Hepatic stellate cell (primary cell): ENCODE data around the gene MIPEP.
"Not testable (repeated sequence)": the region's sequence is repeated elsewhere in the genome, so short reads cannot be mapped to it uniquely, and the experiment has no call there.

Source experiments
- DNase-seq: peaks from one replicate; pipeline ENCODE4 v3.0.0; 2011; ENCODE audit warnings: low spot score

Gene MIPEP

GRCh38 chr13:23888658-23889614 lies at the start of gene MIPEP:
MIPEP (minus strand) TSS chr13:23889400; CDS start chr13:23889320, 80 bp downstream.
- peak; percentile 93 for DNase-seq

GRCh38 chr13:23934520-23934919 lies 45.3 kb upstream of the MIPEP start:
- no peak for DNase-seq

GRCh38 chr13:23928985-23929384 lies 39.8 kb upstream of the MIPEP start:
- DNase-seq, result peak; percentile 68

- DNase-seq, result no peak
Observed at GRCh38 chr13:23923031-23923430, 33.8 kb upstream of the MIPEP start.

GRCh38 chr13:23922005-23922932 lies 33.1 kb upstream of the MIPEP start:
- DNase-seq, result no peak

GRCh38 chr13:23921451-23921888 lies 32.3 kb upstream of the MIPEP start:
- DNase-seq, result no peak

- DNase-seq, result no peak
Observed at GRCh38 chr13:23919006-23919405, 29.8 kb upstream of the MIPEP start.

- DNase-seq, result no peak
Observed at GRCh38 chr13:23918208-23918607, 29.0 kb upstream of the MIPEP start.

GRCh38 chr13:23915308-23915707 lies 26.1 kb upstream of the MIPEP start:
- DNase-seq, result no peak

GRCh38 chr13:23912469-23912868 lies 23.3 kb upstream of the MIPEP start:
- DNase-seq, result no peak

GRCh38 chr13:23909606-23910005 lies 20.4 kb upstream of the MIPEP start:
- no peak for DNase-seq

- DNase-seq, result no peak
Observed at GRCh38 chr13:23905766-23906165, 16.6 kb upstream of the MIPEP start.

- DNase-seq, result no peak
Observed at GRCh38 chr13:23903906-23904280, 14.7 kb upstream of the MIPEP start.

GRCh38 chr13:23902975-23903905 lies 14.0 kb upstream of the MIPEP start:
- DNase-seq, result no peak

GRCh38 chr13:23901365-23901764 lies 12.2 kb upstream of the MIPEP start:
- peak; percentile 43 for DNase-seq

- peak; percentile 22 for DNase-seq
Observed at GRCh38 chr13:23899555-23899954, 10.4 kb upstream of the MIPEP start.

GRCh38 chr13:23898101-23898500 lies 8.9 kb upstream of the MIPEP start:
- peak; percentile 77 for DNase-seq

GRCh38 chr13:23897452-23897919 lies 8.3 kb upstream of the MIPEP start, which contains the start of gene C1QTNF9B:
C1QTNF9B (minus strand) TSS chr13:23897502.
- DNase-seq, result not testable (repeated sequence)

- not testable (repeated sequence) for DNase-seq
Observed at GRCh38 chr13:23894746-23895145, 5.5 kb upstream of the MIPEP start.

- DNase-seq, result not testable (repeated sequence)
Observed at GRCh38 chr13:23893791-23894190, 4.6 kb upstream of the MIPEP start.
